DOHH2 (cell line): ENCODE measurements around the gene ANKS1B.

ENCODE experiments used
- CTCF ChIP-seq: fragments of 200-600 bp; sonication (generic); IDR thresholded peaks from one replicate; pipeline ENCODE4 v1.5.1; 2014; ENCODE audit warnings: antibody characterized with exemption, mild to moderate bottlenecking, low read depth, low read length; ENCODE audit not compliant: poor library complexity, severe bottlenecking
- EZH2phosphoT487 ChIP-seq: fragments of 200-600 bp; sonication (generic); IDR thresholded peaks from 2 replicates; pipeline ENCODE4 v1.6.1; 2017; ENCODE audit warnings: borderline replicate concordance, mild to moderate bottlenecking, antibody characterized with exemption, low read length, moderate library complexity, mixed read lengths

- no peak for TF ChIP-seq CTCF
- TF ChIP-seq EZH2phosphoT487, result no peak
Observed at GRCh38 chr12:99804715-99805114, 180.0 kb downstream of the ANKS1B start.
